ENCODE results near the gene C3orf70.
"Not testable (repeated sequence)": the region's sequence is repeated elsewhere in the genome, so short reads cannot be mapped to it uniquely, and the experiment has no call there.

The C3orf70 gene

DNA sequence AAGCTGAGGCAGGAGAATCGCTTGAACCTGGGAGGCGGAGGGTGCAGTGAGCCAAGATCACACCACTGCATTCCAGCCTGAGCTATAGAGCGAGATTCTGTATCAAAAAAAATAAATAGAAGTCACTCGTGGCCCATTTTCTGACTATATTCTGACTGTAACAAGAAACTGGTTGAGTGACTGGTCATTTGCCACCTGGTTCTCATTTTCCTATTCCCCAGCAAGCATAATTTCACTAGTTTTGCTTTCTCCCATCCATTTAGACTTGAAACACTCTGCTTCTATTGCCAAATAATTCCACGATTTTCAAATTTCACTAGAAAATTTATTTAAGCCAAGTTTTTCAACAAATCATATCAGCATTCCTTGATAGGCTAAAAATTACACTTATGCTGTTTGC is 40.7 kb downstream of the C3orf70 start:
- TF ChIP-seq, protein P1, sequence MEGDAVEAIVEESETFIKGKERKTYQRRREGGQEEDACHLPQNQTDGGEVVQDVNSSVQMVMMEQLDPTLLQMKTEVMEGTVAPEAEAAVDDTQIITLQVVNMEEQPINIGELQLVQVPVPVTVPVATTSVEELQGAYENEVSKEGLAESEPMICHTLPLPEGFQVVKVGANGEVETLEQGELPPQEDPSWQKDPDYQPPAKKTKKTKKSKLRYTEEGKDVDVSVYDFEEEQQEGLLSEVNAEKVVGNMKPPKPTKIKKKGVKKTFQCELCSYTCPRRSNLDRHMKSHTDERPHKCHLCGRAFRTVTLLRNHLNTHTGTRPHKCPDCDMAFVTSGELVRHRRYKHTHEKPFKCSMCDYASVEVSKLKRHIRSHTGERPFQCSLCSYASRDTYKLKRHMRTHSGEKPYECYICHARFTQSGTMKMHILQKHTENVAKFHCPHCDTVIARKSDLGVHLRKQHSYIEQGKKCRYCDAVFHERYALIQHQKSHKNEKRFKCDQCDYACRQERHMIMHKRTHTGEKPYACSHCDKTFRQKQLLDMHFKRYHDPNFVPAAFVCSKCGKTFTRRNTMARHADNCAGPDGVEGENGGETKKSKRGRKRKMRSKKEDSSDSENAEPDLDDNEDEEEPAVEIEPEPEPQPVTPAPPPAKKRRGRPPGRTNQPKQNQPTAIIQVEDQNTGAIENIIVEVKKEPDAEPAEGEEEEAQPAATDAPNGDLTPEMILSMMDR (IDR thresholded peaks at IDR 0.05; ENCODE audit: low read depth, low read length, missing control alignments), result no peak
- H3K4me3 ChIP-seq (ENCODE audit: low read depth, low read length), result no peak overlapping the region
- DNase-seq (ENCODE audit: low read depth), result no peak

DNA sequence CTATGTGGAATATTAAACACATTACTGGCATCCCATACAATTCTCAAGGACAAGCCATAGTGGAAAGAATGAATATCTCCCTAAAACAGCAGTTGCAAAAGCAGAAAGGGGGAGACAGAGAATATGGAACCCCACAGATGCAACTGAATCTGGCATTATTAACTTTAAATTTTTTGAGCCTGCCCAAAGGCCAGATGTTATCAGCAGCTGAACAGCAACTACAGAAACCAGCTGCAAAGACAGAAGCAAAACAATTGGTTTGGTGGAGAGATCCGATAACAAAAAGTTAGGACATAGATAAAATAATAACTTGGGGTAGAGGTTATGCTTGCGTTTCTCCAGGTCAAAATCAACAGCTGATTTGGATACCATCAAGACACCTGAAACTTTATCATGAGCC is 43.8 kb downstream of the C3orf70 start:
- H3K4me3 ChIP-seq (ENCODE audit: low read depth, low read length); DNase-seq (ENCODE audit: low read depth): not testable (repeated sequence)

DNA sequence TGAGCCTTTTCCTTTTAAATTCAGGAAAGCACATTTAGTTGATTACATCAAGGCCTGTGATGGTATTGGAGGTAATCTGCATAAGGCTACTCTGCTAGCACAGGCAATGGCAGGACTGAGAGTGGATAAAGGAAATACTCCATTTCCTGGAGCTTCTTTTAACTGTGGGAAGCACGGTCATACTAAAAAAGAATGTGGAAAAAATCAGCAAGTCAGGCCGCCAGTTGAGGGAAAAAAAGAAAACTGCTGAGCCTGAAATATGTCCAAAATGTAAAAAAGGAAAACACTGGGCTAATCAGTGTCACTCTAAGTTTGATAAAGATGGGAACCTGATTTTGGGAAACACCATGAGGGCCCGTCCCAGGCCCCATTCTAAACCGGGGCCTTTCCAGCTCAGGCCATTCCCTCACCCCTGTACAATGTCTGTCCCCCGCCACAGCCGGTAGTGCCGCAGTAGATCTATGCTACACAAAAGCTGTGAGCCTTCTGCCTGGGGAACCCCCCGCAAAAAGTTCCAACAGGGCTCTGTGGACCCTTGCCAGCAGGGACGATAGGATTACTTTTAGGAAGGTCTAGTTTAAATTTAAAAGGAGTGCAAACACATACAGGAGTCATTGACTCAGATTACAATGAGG is 46.5 kb downstream of the C3orf70 start:
- H3K4me3 ChIP-seq (ENCODE audit: low read depth, low read length); DNase-seq (ENCODE audit: low read depth): not testable (repeated sequence)

DNA sequence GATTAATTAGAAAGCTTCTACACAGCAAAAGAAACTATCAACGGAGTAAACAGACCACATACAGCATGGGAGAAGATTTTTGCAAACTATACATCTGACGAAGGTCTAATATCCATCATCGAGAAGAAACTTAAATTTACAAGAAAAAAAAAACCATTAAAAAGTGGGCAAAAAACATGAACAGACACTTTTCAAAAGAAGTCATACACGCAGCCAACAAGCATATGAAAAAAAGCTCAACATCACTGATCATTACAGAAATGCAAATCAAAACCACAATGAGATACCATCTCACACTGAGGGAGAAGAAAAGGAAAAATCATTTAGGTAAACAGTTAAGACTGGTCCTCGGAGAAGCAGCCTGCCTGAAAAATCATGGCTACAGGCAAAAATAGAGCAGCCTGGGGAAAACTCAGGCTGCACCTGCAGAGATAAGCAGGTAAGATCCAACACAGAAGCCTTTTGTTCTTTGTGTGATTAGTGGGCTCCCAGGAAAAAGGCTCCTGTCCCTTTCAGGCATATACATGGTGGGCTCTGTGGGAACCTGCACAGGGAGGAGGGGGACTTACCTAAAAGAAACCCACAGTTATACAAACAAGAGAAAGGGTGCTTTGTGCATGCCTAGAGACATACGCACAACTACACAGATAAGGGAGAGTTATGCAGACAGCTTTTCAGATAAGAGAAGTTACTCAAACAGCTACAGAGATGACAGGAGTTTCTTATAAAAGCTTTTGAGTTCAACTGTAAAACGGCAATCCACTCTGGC is 49.3 kb downstream of the C3orf70 start:
- no peak overlapping the region for H3K4me3 ChIP-seq (ENCODE audit: low read depth, low read length)
- no peak for DNase-seq (ENCODE audit: low read depth)
- TF ChIP-seq, protein P1 (IDR thresholded peaks at IDR 0.05; ENCODE audit: low read depth, low read length, missing control alignments), result no peak

DNA sequence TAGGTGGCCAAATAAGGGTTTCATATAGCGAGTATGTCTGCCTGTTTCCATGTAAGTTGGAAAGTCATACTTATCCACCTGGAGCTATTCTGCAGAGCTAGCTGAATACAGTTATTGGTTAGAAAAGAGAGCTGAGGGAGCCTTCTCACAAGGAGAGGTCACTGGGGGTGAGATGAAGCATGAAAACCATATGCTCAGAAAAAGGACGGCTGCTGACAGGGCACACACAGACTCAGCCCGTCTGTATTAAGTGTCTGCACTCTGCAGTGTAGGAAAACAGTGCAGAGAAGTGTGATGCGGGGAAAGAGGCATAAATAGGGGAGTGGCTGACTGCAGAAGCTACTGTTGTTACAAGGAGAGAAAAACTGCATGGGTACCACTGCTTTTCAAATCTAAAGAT is 58.2 kb downstream of the C3orf70 start:
- no peak for DNase-seq (ENCODE audit: low read depth)
- TF ChIP-seq, protein P1 (IDR thresholded peaks at IDR 0.05; ENCODE audit: low read depth, low read length, missing control alignments), result no peak

DNA sequence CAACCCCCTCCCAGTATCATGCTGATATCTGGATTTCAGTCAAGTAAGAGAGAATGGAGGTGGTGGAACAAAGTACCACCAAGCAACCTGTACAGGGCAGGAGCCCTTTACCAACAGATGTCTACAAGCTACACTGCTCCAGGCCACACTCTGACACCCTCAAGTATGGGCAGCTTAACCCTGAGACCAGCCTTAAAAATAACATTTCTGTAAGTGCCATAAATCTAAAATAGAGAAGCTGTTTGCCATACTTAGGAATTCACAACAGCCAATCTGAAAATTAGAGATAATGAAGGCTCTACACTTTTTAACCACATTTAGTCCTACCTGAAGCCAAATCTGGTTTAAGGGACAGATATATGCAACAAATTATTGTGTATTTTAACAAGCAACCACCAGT is 59.7 kb downstream of the C3orf70 start:
- DNase-seq (ENCODE audit: low read depth), result no peak
- H3K4me3 ChIP-seq (ENCODE audit: low read depth, low read length), result no peak overlapping the region
- TF ChIP-seq, protein P1 (IDR thresholded peaks at IDR 0.05; ENCODE audit: low read depth, low read length, missing control alignments), result no peak

More for the DNA sequence above, 58.2 kb downstream of the C3orf70 start:
- no peak overlapping the region for H3K4me3 ChIP-seq (ENCODE audit: low read depth, low read length)

DNA sequence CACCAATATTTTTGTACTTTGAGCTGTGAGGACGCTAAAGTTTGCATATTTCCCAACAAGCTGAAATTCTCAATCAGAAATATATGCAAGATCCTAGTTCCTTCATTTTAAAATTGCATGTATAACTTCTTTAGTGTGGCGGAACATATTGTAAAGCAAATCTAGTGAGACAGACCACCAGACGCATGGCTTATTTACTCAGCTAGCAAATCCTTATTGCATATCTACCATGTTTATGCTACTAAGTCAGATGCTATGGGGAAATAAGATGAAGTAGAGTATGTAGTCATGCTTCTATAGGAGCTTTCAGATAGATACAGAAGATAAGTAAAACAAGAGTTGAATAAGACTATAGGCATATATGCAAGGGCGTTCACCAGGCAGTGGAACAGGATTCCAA is 62.0 kb downstream of the C3orf70 start:
- no peak for DNase-seq (ENCODE audit: low read depth)
- H3K4me3 ChIP-seq (ENCODE audit: low read depth, low read length), result no peak overlapping the region
- TF ChIP-seq, protein P1 (IDR thresholded peaks at IDR 0.05; ENCODE audit: low read depth, low read length, missing control alignments), result no peak

DNA sequence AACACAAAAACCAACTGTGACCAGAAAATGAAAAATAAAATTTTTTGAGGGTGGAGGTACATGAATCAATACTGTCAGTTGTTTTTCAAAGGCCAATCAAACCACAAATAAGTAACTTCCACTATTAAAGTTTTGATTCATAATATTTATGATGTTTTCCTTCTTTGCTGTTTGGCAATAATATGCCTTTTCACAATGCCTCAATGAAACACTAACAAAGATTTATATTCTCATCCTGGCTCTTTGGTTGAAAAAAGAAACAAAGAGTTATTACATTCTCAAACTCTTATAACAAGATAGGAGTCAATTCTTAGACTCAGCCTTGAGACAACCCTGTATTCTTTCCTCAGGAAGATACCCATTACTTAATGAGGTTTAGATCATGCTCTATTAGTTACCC is 63.1 kb downstream of the C3orf70 start:
- no peak for DNase-seq (ENCODE audit: low read depth)
- H3K4me3 ChIP-seq (ENCODE audit: low read depth, low read length), result no peak overlapping the region
- TF ChIP-seq, protein P1 (IDR thresholded peaks at IDR 0.05; ENCODE audit: low read depth, low read length, missing control alignments), result no peak
